ENCODE measurements around the gene F2R.

The F2R gene

DNA sequence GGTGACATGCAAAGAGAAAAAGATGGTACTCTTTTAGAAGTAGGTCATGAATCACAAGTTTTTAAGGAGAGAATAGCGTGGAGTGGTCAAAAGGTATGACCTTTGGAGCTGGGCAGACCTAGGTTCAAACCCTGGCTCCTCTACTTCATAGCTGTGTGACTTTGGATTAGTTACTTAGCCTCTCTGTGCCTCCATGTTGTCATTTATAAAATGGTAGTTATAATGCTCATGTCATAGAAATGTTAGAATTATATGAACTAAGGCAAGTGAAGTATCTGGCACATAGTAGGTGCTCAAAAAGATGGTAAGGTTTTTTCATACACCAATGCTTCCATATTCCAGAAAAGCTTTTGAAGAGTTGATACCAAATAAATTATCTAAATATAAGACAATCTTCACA is 7.3 kb downstream of the F2R start:
- Histone ChIP-seq H3K9me3 (ENCODE audit: severe bottlenecking) (no peaks in the 10 kb centered on the region), H3K4me3 (ENCODE audit: low read depth, low read length) (no peak overlapping the region), H3K36me3 (peaks cover 12% of the 10 kb centered on the region), H3K27me3 (ENCODE audit: insufficient read depth, low read depth, severe bottlenecking) (no peaks in the 10 kb centered on the region), H3K27ac (no peak overlapping the region)
- no peak for TF ChIP-seq CTCF (IDR thresholded peaks at IDR 0.05; ENCODE audit: low read depth, low read length)
- DNase-seq = no peak

GRCh38 chr5:76723906-76724305 is 8.0 kb downstream of the F2R start:
- H3K4me3 ChIP-seq (ENCODE audit: low read depth, low read length) = no peak overlapping the region
- peaks cover 12% of the 10 kb centered on the region for H3K36me3 ChIP-seq
- no peaks in the 10 kb centered on the region for H3K27me3 ChIP-seq (ENCODE audit: insufficient read depth, low read depth, severe bottlenecking)
- no peak overlapping the region for H3K27ac ChIP-seq
- TF ChIP-seq CTCF (IDR thresholded peaks at IDR 0.05; ENCODE audit: low read depth, low read length) = no peak
- no peak for DNase-seq
- H3K9me3 ChIP-seq (ENCODE audit: severe bottlenecking) = peaks cover 2% of the 10 kb centered on the region

DNA sequence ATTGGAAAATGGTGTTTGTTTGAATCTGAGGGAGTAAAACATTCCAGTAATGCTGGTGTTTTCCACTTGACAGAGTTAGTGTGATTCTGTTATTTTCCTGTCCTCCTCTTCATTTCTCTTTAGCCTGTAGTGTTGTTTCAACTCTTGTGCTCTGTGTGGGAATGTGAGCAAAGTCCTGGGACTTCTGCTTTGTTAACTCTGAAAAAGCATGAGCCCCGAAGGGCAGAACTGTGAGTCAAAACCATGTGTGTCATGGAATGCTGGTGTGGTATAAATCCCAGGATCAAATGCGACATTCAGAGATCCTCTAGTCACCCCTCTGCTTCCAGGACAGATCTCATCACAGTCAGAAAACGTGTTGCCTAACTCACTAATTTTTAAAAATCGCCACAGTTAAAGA is 8.9 kb downstream of the F2R start:
- no peak for TF ChIP-seq CTCF (IDR thresholded peaks at IDR 0.05; ENCODE audit: low read depth, low read length)
- DNase-seq = no peak
- peaks cover 16% of the 10 kb centered on the region for H3K36me3 ChIP-seq

GRCh38 chr5:76728965-76729364 is 13.0 kb downstream of the F2R start:
- Histone ChIP-seq H3K36me3 (peaks cover 32% of the 10 kb centered on the region), H3K4me3 (ENCODE audit: low read depth, low read length) (no peak overlapping the region), H3K27me3 (ENCODE audit: insufficient read depth, low read depth, severe bottlenecking) (no peaks in the 10 kb centered on the region), H3K27ac (no peak overlapping the region), H3K9me3 (ENCODE audit: severe bottlenecking) (peaks cover 6% of the 10 kb centered on the region)
- no peak for DNase-seq
- TF ChIP-seq CTCF (IDR thresholded peaks at IDR 0.05; ENCODE audit: low read depth, low read length) = no peak

More for the DNA sequence above, 8.9 kb downstream of the F2R start:
- no peak overlapping the region for H3K27ac ChIP-seq
- peaks cover 6% of the 10 kb centered on the region for H3K9me3 ChIP-seq (ENCODE audit: severe bottlenecking)
- no peaks in the 10 kb centered on the region for H3K27me3 ChIP-seq (ENCODE audit: insufficient read depth, low read depth, severe bottlenecking)
- H3K4me3 ChIP-seq (ENCODE audit: low read depth, low read length) = no peak overlapping the region

DNA sequence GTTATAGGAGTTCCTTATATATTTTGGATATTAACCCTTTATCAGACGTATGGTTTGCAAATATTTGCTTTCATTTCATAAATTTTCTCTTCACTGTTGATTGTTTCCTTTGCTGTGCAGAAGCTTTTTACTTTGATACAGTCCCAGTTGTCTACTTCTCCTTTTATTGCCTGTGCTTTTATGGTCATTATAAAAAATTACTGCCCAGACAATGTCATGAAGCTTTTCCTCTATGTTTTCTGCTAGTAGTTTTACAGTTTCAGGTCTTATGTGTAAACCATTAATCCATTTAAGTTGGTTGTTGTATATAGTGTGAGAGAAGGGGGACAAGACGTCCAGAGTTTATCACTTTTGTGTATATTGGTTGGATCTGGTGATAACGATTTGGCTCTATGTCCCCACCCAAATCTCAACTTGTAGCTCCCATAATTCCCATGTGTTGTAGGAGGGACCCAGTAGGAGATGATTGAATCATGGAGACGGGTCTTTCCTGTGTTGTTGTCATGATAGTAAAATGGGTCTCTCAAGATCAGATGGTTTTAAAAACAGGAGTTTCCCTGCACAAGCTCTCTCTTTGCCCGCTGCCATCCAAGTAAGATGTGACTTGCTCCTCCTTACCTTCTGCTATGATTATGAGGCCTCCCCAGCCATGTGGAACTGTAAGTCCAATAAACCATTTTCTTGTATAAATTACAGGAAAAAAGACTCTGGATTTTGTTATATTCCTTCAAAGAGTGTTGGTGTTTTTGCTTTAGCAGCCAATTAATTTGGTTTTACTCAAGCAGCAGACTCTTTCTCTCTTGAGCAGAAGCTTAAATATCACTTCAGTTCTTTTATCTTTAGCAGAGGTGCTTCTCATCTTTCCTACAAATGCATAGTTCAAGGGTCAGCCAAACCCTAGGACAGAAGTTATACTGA is 13.7 kb downstream of the F2R start:
- Histone ChIP-seq H3K27me3 (ENCODE audit: insufficient read depth, low read depth, severe bottlenecking) (no peaks in the 10 kb centered on the region), H3K4me3 (ENCODE audit: low read depth, low read length) (no peak overlapping the region), H3K9me3 (ENCODE audit: severe bottlenecking) (peaks cover 6% of the 10 kb centered on the region), H3K27ac (no peak overlapping the region), H3K36me3 (peaks cover 32% of the 10 kb centered on the region)
- no peak for TF ChIP-seq CTCF (IDR thresholded peaks at IDR 0.05; ENCODE audit: low read depth, low read length)
- no peak for DNase-seq
